ENCODE measurements around the gene CEBPG.

GRCh38 chr19:33419788-33420130 is 46.2 kb downstream of the CEBPG start:
- TF ChIP-seq FOXM1 (IDR thresholded peaks at IDR 0.05; ENCODE audit: low read depth) (no peak), FOXM1 (CRISPR knock-in tag; IDR thresholded peaks at IDR 0.05; ENCODE audit: low read depth) (no peak), DNMT1 (IDR thresholded peaks at IDR 0.05) (no peak), POLR2AphosphoS5 (IDR thresholded peaks at IDR 0.05; ENCODE audit: control insufficient read depth, insufficient read depth, low read depth, low read length) (no peak), CTCF (IDR thresholded peaks at IDR 0.05 in 2 of 3, conservative IDR thresholded peaks at IDR 0.05 in 1 of 3; ENCODE audit: insufficient read depth in 2 of 3, low read depth in 1 of 3, low read length in 3 of 3) (no peak), ZBTB40 (IDR thresholded peaks at IDR 0.05) (no peak), ZBTB40 (CRISPR knock-in tag; IDR thresholded peaks at IDR 0.05) (no peak), GABPA (tag; conservative IDR thresholded peaks at IDR 0.05; ENCODE audit: low read depth) (no peak), ZNF551 (CRISPR knock-in tag; IDR thresholded peaks at IDR 0.05) (no peak), ZNF224 (CRISPR knock-in tag; IDR thresholded peaks at IDR 0.05) (no peak)

Measured in K562 (cell line).